Gastroesophageal sphincter (tissue), 4 donors: ENCODE measurements around the gene PARP8. TPM values are rescaled to one million over a fixed set of nuclear protein-coding genes. Genes with fewer than 3 reads are reported as not detected.

Source experiments
- ATAC-seq: fragments of 150-250 bp; one replicate; pipeline ENCODE4 v1.9.1; 2016; ENCODE audit warnings: mild to moderate bottlenecking, moderate library complexity
- H3K27ac ChIP-seq, 4 donors: fragments of 200-600 bp; sonication (generic) in 3 of 4; 1 replicate in 3 of 4; 2 replicates in 1 of 4; pipeline ENCODE4 v1.5.1; 2016 to 2019
- H3K27me3 ChIP-seq: fragments of 200-600 bp; sonication (generic); one replicate; pipeline ENCODE4 v1.5.1; 2019
- H3K36me3 ChIP-seq, 2 donors: fragments of 200-600 bp; sonication (generic); one replicate each; pipeline ENCODE4 v1.5.1; 2019; ENCODE audit warnings: control low read depth in 1 of 2
- H3K4me1 ChIP-seq, 3 donors: fragments of 200-600 bp; sonication (generic); 1 replicate in 2 of 3; 2 replicates in 1 of 3; pipeline ENCODE4 v1.5.1; 2016 to 2019; ENCODE audit warnings: control low read depth in 2 of 3
- H3K4me3 ChIP-seq, 2 donors: fragments of 200-600 bp; sonication (generic); one replicate each; pipeline ENCODE4 v1.5.1; 2019; ENCODE audit warnings: mild to moderate bottlenecking in 1 of 2, moderate library complexity in 1 of 2
- H3K9me3 ChIP-seq, 3 donors: fragments of 200-600 bp; sonication (generic); one replicate each; pipeline ENCODE4 v1.5.1; 2017 to 2019; ENCODE audit warnings: control low read depth in 2 of 3
- CTCF ChIP-seq, 4 experiments: fragments of 200-600 bp in 2 of 4; fragments of 450-650 bp in 2 of 4; sonication (generic) in 1 of 4; IDR thresholded peaks; one replicate each; pipeline ENCODE4 v1.5.1; 2017 to 2019; ENCODE audit warnings: antibody characterized with exemption in 4 of 4, mild to moderate bottlenecking in 2 of 4, moderate library complexity in 2 of 4
- EP300 ChIP-seq: sonication (generic); formaldehyde crosslinking; IDR thresholded peaks from one replicate; pipeline ENCODE4 v1.6.1; 2017; ENCODE audit warnings: antibody characterized with exemption, mild to moderate bottlenecking
- POLR2A ChIP-seq, 2 donors: fragments of 450-650 bp; IDR thresholded peaks; one replicate each; pipeline ENCODE4 v1.6.1; 2017; ENCODE audit warnings: antibody characterized with exemption in 2 of 2, mild to moderate bottlenecking in 2 of 2, moderate library complexity in 1 of 2
- POLR2AphosphoS5 ChIP-seq: sonication (generic); formaldehyde crosslinking; IDR thresholded peaks from one replicate; pipeline ENCODE4 v1.6.1; 2017; ENCODE audit warnings: antibody characterized with exemption
- WGBS, 2 donors: methylation state at CpG; one replicate each; pipeline ENCODE4 v1.1.5; 2018; ENCODE audit warnings: low coverage in 1 of 2; 5-methylcytosine and 5-hydroxymethylcytosine counted together
- total RNA-seq, 4 donors: library from RNA; depleted of rRNA; stranded (reverse); fragments of >200 nt; gene quantifications; one replicate each; pipeline ENCODE4 v1.1.0, GENCODE V29; 2016

The PARP8 gene
- total RNA-seq, 4 donors from 2014 or later = 3.9 to 43.1 (median 24.8) TPM

GRCh38 chr5:50822761-50823160 lies 156.3 kb downstream of the PARP8 start:
- WGBS, 2 donors = 45 to 48% methylated on average over 3 of the region's 3 CpGs

GRCh38 chr5:50823568-50823967 lies 157.1 kb downstream of the PARP8 start:
- TF ChIP-seq POLR2A (IDR thresholded peaks at IDR 0.05) (no peak), POLR2AphosphoS5 (no peak), CTCF (IDR thresholded peaks at IDR 0.05) (no peak), EP300 (no peak)
- Histone ChIP-seq H3K27ac (no peak overlapping the region), H3K4me1 (peaks cover 0 to 5% (median 0%) of the 10 kb centered on the region in 3 donors), H3K9me3 (no peaks in the 10 kb centered on the region), H3K36me3 (peaks cover 0 to 43% of the 10 kb centered on the region in 2 donors), H3K27me3 (no peaks in the 10 kb centered on the region), H3K4me3 (no peak overlapping the region)
- 50 to 52% methylated on average over 6 of the region's 6 CpGs for WGBS, 2 donors
- ATAC-seq = no peak

More at GRCh38 chr5:50822761-50823160, 156.3 kb downstream of the PARP8 start:
- H3K4me1 ChIP-seq = peaks cover 0 to 5% (median 0%) of the 10 kb centered on the region in 3 donors
- H3K9me3 ChIP-seq = no peaks in the 10 kb centered on the region
- no peaks in the 10 kb centered on the region for H3K27me3 ChIP-seq
- H3K36me3 ChIP-seq = peaks cover 0 to 40% of the 10 kb centered on the region in 2 donors
- H3K4me3 ChIP-seq = no peak overlapping the region
- ATAC-seq = no peak
- no peak for TF ChIP-seq POLR2A (IDR thresholded peaks at IDR 0.05)
- TF ChIP-seq POLR2AphosphoS5 = no peak
- no peak for TF ChIP-seq CTCF (IDR thresholded peaks at IDR 0.05)
- TF ChIP-seq EP300 = no peak
- no peak overlapping the region for H3K27ac ChIP-seq

GRCh38 chr5:50824109-50824508 lies 157.7 kb downstream of the PARP8 start:
- Histone ChIP-seq H3K36me3 (peaks cover 0 to 43% of the 10 kb centered on the region in 2 donors), H3K27me3 (no peaks in the 10 kb centered on the region), H3K4me3 (no peak overlapping the region), H3K4me1 (peaks cover 0 to 5% (median 0%) of the 10 kb centered on the region in 3 donors), H3K9me3 (no peaks in the 10 kb centered on the region), H3K27ac (no peak overlapping the region)
- no peak for ATAC-seq
- WGBS, 2 donors = 83 to 100% methylated on average over 2 of the region's 2 CpGs
- TF ChIP-seq POLR2AphosphoS5 (no peak), POLR2A (IDR thresholded peaks at IDR 0.05) (no peak), EP300 (no peak), CTCF (IDR thresholded peaks at IDR 0.05) (no peak)

GRCh38 chr5:50827516-50828247 lies 161.2 kb downstream of the PARP8 start:
- Histone ChIP-seq H3K4me1 (peaks cover 0 to 5% (median 0%) of the 10 kb centered on the region in 3 donors), H3K9me3 (no peaks in the 10 kb centered on the region), H3K27ac (no peak overlapping the region), H3K36me3 (peaks cover 0 to 31% of the 10 kb centered on the region in 2 donors), H3K27me3 (no peaks in the 10 kb centered on the region), H3K4me3 (no peak overlapping the region)
- TF ChIP-seq EP300 = no peak
- 83 to 100% methylated on average over 1 of the region's 1 CpG for WGBS, 2 donors
- no peak for ATAC-seq

- no peak for TF ChIP-seq CTCF (IDR thresholded peaks at IDR 0.05)
- no peak for TF ChIP-seq POLR2A (IDR thresholded peaks at IDR 0.05)
- TF ChIP-seq EP300 = no peak
- no peak for TF ChIP-seq POLR2AphosphoS5
- no peaks in the 10 kb centered on the region for H3K27me3 ChIP-seq
- WGBS, 2 donors = 80 to 92% methylated on average over 1 of the region's 1 CpG
- H3K36me3 ChIP-seq = peaks cover 0 to 36% of the 10 kb centered on the region in 2 donors
- no peaks in the 10 kb centered on the region for H3K9me3 ChIP-seq
- no peaks in the 10 kb centered on the region for H3K4me1 ChIP-seq
- ATAC-seq = no peak
- H3K4me3 ChIP-seq = no peak overlapping the region
- H3K27ac ChIP-seq = no peak overlapping the region
These were observed 162.6 kb downstream of the PARP8 start for GRCh38 chr5:50829023-50829422.
